SK-N-MC (cell line): ENCODE results near the gene FOXP2.

Experiments used
- EZH2 ChIP-seq: fragments of 200-600 bp; sonication (generic); IDR thresholded peaks from one replicate; pipeline ENCODE4 v1.6.1; 2017; ENCODE audit warnings: antibody characterized with exemption
- FOXP2 ChIP-seq: optimal IDR thresholded peaks from 2 replicates; pipeline ENCODE3; 2011; ENCODE audit warnings: mild to moderate bottlenecking, moderate library complexity; ENCODE audit not compliant: insufficient read depth; ENCODE audit errors: extremely low read length, control extremely low read depth
- POLR2AphosphoS5 ChIP-seq: IDR thresholded peaks from 2 replicates; pipeline ENCODE4 v1.6.1; 2012; ENCODE audit warnings: mild to moderate bottlenecking, low read depth, low read length, borderline replicate concordance

GRCh38 chr7:114606100-114606499, 191.5 kb downstream of the FOXP2 start:
- TF ChIP-seq POLR2AphosphoS5 (no peak), EZH2 (no peak), FOXP2 (no peak)
